ENCODE measurements around the gene SUPT20HL1.
"Not testable (repeated sequence)": the region's sequence is repeated elsewhere in the genome, so short reads cannot be mapped to it uniquely, and the experiment has no call there.

The SUPT20HL1 gene

DNA sequence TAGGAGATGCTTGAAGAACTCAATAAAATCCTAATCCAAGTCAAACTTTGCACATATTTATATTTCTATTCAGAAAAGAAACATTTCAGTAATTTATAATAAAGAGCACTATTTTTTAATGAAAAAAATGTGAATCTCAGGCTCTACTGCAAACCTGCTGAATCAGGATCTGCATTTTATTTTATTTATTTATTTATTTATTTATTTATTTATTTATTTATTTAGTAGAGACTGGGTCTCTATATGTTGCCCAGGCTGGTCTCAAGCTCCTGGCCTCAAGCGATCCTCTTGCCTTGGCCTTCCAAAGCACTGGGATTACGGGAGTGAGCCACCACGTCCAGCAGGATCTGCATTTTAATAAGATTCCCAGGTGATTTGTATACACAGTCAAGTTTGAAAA is 16.0 kb downstream of the SUPT20HL1 start:
- DNase-seq (ENCODE audit: low spot score): no peak
- no peak overlapping the region for H3K4me3 ChIP-seq
- TF ChIP-seq, protein P1, sequence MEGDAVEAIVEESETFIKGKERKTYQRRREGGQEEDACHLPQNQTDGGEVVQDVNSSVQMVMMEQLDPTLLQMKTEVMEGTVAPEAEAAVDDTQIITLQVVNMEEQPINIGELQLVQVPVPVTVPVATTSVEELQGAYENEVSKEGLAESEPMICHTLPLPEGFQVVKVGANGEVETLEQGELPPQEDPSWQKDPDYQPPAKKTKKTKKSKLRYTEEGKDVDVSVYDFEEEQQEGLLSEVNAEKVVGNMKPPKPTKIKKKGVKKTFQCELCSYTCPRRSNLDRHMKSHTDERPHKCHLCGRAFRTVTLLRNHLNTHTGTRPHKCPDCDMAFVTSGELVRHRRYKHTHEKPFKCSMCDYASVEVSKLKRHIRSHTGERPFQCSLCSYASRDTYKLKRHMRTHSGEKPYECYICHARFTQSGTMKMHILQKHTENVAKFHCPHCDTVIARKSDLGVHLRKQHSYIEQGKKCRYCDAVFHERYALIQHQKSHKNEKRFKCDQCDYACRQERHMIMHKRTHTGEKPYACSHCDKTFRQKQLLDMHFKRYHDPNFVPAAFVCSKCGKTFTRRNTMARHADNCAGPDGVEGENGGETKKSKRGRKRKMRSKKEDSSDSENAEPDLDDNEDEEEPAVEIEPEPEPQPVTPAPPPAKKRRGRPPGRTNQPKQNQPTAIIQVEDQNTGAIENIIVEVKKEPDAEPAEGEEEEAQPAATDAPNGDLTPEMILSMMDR (IDR thresholded peaks at IDR 0.05): no peak

DNA sequence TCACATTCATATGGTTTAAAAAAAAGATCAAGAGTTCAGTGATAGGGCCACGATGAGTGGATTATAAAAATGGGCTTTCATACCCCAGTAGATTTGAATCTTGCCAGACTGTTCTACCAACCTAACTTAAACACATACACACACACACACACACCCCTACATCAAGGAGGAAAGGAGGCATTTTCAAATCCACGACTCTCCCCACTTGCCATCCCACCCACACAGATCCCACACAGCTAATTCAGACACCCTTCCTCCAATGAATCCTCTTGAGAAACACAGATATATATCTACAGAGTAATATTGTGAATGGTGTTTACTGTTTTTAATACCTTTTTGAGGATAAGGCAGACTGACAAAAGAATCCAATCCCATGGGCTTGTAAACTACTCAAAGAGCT is 16.8 kb downstream of the SUPT20HL1 start:
- TF ChIP-seq, protein P1 (IDR thresholded peaks at IDR 0.05): no peak
- no peak for DNase-seq (ENCODE audit: low spot score)
- no peak overlapping the region for H3K27ac ChIP-seq
- H3K4me3 ChIP-seq: no peak overlapping the region

More for the DNA sequence above, 16.0 kb downstream of the SUPT20HL1 start:
- H3K27ac ChIP-seq: no peak overlapping the region

DNA sequence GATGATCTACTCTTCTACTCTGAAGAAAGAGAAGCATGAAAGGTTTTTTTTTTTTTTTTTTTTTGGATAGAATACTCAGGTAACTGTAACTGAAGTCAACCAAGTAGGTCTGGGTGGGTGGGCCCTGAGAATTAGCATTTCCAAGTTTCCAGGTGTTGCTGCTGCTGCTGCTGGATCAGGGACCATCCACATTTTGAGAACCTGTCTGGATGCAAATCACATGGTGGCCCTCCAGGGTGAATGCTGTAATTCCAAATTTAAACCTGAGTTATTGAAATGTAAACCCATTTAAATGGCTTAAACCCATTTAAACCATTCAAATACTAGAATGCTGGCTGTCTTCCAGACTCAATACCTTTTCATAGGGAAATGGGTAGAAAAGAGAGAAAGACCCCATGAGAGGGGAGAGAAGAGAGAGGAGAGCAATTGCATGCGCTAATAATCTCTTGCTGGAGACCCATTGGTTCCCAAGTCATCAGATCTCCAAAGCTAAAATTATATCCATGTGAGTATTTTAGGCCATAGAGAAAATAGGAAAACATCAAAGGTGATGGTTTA is 17.6 kb downstream of the SUPT20HL1 start:
- TF ChIP-seq, protein P1 (IDR thresholded peaks at IDR 0.05): no peak
- Histone ChIP-seq H3K4me3 (no peak overlapping the region), H3K27ac (no peak overlapping the region)
- DNase-seq (ENCODE audit: low spot score): no peak

DNA sequence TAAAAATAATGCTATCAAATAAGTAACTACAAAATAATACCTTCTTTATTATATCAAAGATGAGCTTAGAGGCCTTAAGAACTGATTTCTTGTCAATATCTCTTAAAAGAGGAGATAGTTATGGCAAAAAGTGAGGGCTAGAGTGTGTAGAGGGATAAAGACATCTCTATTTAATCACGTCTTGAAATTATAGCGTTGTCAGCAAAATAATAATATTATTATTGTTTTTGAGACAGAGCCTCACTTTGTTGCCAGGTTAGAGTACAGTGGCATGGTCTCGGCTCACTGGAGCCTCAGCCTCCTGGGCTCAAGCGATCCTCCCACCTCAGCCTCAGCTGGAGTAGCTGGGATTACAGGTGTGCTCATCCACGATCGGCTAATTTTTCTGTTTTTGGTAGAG is 18.3 kb downstream of the SUPT20HL1 start:
- no peak overlapping the region for H3K4me3 ChIP-seq

DNA sequence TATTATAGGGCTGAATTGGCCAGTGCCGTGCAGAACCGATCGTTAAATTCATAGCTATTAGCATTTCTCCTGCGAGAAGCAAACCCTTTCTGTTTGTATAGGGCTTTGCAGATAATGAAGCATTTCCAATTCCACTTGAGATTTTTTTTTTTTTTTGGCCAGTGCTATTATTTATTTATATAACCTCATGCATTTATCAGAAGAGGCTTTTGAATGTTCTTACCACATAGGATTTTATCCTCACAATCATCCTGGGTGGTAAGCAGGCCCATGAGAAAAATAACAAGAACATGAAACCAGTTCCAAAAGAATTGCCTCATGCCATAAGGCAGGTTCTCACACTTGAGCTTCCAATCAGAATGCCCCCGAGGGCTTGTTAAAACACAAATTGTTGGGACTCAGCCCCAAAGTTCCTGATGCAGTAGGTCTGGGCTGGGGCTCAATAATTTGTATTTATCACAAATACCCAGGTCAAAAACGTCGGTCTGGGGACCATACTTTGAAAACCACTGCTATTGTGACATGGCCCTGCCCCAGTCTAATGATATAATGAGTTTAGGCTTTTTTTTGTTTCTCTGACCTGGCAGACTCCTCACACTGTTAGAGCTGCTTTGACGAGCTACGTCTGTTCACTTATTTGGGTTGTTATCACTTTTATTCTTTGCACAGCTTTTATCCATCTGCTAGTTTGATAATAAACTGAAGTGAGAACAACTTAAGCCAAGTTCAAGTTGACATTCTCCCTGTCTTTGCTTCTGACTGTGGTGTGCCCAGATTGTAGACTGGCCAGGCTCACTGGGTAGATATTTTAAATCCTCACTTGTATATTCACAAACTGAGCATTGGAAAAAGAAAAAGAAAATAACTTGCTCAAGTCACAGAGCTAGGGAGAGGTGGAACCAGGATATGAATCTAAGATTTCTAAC is 20.1 kb downstream of the SUPT20HL1 start:
- TF ChIP-seq, protein P1 (IDR thresholded peaks at IDR 0.05): no peak
- no peak for DNase-seq (ENCODE audit: low spot score)
- Histone ChIP-seq H3K4me3 (no peak overlapping the region), H3K27ac (no peak overlapping the region)

More for the DNA sequence above, 18.3 kb downstream of the SUPT20HL1 start:
- TF ChIP-seq, protein P1 (IDR thresholded peaks at IDR 0.05): no peak
- DNase-seq (ENCODE audit: low spot score): no peak
- H3K27ac ChIP-seq: no peak overlapping the region

DNA sequence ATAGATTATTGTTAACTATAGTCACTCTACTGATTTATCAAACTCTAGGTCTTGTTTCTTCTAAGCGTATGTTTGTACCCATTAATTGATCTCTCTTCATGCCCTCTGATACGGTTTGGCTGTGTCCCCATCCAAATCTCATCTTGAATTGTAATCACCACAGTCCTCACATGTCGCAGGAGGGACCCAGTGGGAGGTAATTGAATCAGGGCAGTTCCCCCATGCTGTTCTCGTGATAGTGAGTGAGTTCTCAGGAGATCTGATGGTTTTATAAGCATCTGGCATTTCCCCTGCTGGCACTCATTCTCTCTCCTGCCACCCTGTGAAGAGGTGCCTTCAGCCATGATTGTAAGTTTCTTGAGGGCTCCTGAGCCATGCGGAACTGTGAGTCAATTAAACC is 21.9 kb downstream of the SUPT20HL1 start:
- DNase-seq (ENCODE audit: low spot score); H3K4me3 ChIP-seq; H3K27ac ChIP-seq: not testable (repeated sequence)

DNA sequence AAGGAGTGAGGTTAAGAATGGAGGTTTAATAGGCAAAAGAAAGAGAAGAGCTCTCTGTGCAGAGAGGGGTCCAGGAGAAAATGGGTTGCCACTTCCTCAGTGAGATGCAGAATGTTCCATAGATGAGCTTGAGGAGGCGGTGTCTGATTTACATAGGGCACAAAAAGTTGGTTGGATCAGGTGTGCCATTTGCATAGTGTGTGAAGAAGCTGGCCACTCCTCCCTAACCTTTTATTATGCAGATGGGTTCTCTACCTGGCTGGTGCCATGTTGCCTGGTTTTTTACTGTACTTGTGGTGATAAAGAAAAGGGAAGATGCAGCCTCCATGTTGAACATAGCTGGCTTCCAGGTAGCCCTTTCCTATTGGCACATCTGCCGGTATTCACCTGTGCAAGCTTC is 27.3 kb downstream of the SUPT20HL1 start:
- TF ChIP-seq, protein P1 (IDR thresholded peaks at IDR 0.05): no peak

More for the DNA sequence above, 27.3 kb downstream of the SUPT20HL1 start:
- Histone ChIP-seq H3K27ac (no peak overlapping the region), H3K4me3 (no peak overlapping the region)
- DNase-seq (ENCODE audit: low spot score): no peak
